ENCODE data around the gene BCAR1. TPM values are rescaled to one million over a fixed set of nuclear protein-coding genes. Genes with fewer than 3 reads are reported as not detected.
A peak's percentile ranks its signal among the peaks of the same experiment; 100 is the strongest.

BCAR1 gene
- total RNA-seq, 4 donors from 2014 or later = 34.6 to 63.7 (median 37.0) TPM

DNA sequence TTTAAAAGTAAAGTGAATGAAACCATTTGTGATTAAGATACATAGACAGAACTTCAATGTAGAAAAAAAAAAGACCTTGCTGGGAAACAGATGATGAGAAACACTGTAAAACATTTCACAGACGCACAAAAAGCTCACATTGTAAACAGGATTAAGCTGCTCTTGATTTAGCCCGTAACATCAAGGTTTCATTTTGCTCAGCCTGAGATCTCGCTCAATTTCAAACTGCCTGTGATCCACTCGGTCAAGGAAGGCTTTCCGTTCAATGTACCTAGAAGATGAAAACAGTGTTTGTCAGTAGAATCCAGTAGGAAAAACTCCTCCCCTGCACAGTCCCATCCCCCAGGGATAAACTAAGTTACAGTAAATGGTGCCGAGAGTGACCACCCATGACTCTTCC lies 42.3 kb upstream of the BCAR1 start:
- 35 to 46% methylated on average over 5 to 6 of the region's 6 CpGs for WGBS, 2 donors (ENCODE audit: low coverage in 1 of 2)
- no peaks in the 10 kb centered on the region for H3K27me3 ChIP-seq
- peaks cover 0 to 22% (median 0%) of the 10 kb centered on the region in 3 donors for H3K4me1 ChIP-seq
- H3K27ac ChIP-seq = peak overlapping the region in 3 of 4 donors; percentile 44 to 46 (median 46)
- no peaks in the 10 kb centered on the region for H3K9me3 ChIP-seq
- H3K36me3 ChIP-seq = peaks cover 0 to 65% of the 10 kb centered on the region in 2 donors
- no peak for ATAC-seq
- H3K4me3 ChIP-seq = no peak overlapping the region
- TF ChIP-seq, protein P1, sequence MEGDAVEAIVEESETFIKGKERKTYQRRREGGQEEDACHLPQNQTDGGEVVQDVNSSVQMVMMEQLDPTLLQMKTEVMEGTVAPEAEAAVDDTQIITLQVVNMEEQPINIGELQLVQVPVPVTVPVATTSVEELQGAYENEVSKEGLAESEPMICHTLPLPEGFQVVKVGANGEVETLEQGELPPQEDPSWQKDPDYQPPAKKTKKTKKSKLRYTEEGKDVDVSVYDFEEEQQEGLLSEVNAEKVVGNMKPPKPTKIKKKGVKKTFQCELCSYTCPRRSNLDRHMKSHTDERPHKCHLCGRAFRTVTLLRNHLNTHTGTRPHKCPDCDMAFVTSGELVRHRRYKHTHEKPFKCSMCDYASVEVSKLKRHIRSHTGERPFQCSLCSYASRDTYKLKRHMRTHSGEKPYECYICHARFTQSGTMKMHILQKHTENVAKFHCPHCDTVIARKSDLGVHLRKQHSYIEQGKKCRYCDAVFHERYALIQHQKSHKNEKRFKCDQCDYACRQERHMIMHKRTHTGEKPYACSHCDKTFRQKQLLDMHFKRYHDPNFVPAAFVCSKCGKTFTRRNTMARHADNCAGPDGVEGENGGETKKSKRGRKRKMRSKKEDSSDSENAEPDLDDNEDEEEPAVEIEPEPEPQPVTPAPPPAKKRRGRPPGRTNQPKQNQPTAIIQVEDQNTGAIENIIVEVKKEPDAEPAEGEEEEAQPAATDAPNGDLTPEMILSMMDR (IDR thresholded peaks at IDR 0.05) = no peak
- TF ChIP-seq POLR2A (IDR thresholded peaks at IDR 0.05) (no peak), POLR2AphosphoS5 (IDR thresholded peaks at IDR 0.05) (peak; percentile 49), EP300 (IDR thresholded peaks at IDR 0.05) (no peak)

DNA sequence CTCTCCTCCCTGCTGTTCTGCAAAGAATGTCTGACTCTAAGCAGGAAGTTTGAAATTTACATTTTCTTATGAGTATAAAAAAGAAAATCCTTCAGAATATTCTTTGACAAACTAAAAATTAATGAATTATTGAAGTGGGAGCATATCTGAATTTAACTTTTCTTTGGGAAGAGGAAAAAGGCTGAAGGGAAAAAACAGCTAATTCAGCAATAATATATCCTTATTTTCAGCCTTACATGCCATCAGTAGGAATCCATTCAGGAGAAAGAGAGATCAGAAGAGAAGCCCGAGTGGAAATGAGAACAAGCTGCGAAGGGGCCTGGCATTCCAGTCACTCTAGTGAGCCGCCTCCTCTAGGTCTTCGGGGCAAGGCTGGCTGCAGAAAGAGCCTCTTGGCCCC lies 41.7 kb upstream of the BCAR1 start:
- peaks cover 0 to 25% (median 0%) of the 10 kb centered on the region in 3 donors for H3K4me1 ChIP-seq

DNA sequence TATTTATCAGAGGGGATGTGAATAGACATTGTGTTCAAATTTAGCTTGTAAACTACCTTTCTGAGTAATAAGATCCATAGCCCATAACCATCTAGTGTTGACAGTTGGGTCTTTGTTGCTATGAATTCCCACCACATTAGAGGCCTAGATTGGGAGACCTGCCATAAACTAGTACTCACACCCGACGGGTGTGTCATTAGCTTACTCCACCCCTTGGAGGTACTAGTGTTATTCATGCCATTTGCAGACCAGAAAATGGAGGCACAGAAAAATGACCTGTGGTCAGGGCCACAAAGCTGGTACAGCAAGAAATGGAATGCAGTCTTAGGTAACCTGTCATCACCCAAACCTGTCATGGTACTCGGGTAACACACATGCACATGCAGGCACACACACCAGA lies 41.3 kb upstream of the BCAR1 start:
- Histone ChIP-seq H3K9me3 (no peaks in the 10 kb centered on the region), H3K27me3 (no peaks in the 10 kb centered on the region), H3K27ac (peak overlapping the region in 1 of 4 donors; percentile 46), H3K4me3 (no peak overlapping the region), H3K4me1 (peaks cover 0 to 25% (median 0%) of the 10 kb centered on the region in 3 donors), H3K36me3 (peaks cover 0 to 61% of the 10 kb centered on the region in 2 donors)
- TF ChIP-seq POLR2A (IDR thresholded peaks at IDR 0.05) (no peak), EP300 (IDR thresholded peaks at IDR 0.05) (no peak), POLR2AphosphoS5 (IDR thresholded peaks at IDR 0.05) (no peak)
- TF ChIP-seq, protein P1 (IDR thresholded peaks at IDR 0.05) = no peak
- ATAC-seq = no peak
- 62 to 100% methylated on average over 1 to 3 of the region's 3 CpGs for WGBS, 2 donors (ENCODE audit: low coverage in 1 of 2)

More for the DNA sequence above, 41.7 kb upstream of the BCAR1 start:
- no peak for ATAC-seq
- Histone ChIP-seq H3K4me3 (no peak overlapping the region), H3K27me3 (no peaks in the 10 kb centered on the region), H3K36me3 (peaks cover 0 to 59% of the 10 kb centered on the region in 2 donors), H3K9me3 (no peaks in the 10 kb centered on the region), H3K27ac (peak overlapping the region in 3 of 4 donors; percentile 44 to 60 (median 46))
- no peak for TF ChIP-seq POLR2AphosphoS5 (IDR thresholded peaks at IDR 0.05)
- no peak for TF ChIP-seq EP300 (IDR thresholded peaks at IDR 0.05)
- no peak for TF ChIP-seq POLR2A (IDR thresholded peaks at IDR 0.05)
- TF ChIP-seq, protein P1 (IDR thresholded peaks at IDR 0.05) = no peak
- WGBS, 2 donors (ENCODE audit: low coverage in 1 of 2) = 75 to 87% methylated on average over 3 to 4 of the region's 4 CpGs

DNA sequence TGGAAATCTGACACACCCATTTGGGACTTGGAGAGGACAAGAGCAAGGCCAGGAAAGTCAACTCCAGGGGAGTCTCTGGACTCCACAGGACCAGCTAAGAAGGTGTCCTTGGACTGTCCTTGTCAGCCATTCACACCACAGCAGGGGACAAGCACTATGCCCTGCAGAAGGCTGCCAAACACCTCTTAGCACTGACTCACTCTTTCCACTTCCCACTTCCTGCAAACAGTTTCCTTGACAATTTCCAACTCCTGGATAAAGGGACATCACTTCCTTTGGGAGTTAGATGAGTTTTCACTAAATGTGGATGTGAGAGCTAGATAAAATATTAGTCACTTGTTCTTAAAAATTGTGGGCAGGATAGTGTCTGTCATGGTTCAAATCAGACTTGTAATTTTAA lies 37.8 kb upstream of the BCAR1 start:
- peak overlapping the region in 2 of 4 donors; percentile 12 to 40 for H3K27ac ChIP-seq
- no peaks in the 10 kb centered on the region for H3K9me3 ChIP-seq
- H3K4me3 ChIP-seq = no peak overlapping the region
- H3K27me3 ChIP-seq = no peaks in the 10 kb centered on the region
- peaks cover 0 to 18% (median 0%) of the 10 kb centered on the region in 3 donors for H3K4me1 ChIP-seq
- peaks cover 0 to 57% of the 10 kb centered on the region in 2 donors for H3K36me3 ChIP-seq
- TF ChIP-seq POLR2A (IDR thresholded peaks at IDR 0.05) (no peak), POLR2AphosphoS5 (IDR thresholded peaks at IDR 0.05) (peak; percentile 42), EP300 (IDR thresholded peaks at IDR 0.05) (no peak)
- ATAC-seq = peak; percentile 48

DNA sequence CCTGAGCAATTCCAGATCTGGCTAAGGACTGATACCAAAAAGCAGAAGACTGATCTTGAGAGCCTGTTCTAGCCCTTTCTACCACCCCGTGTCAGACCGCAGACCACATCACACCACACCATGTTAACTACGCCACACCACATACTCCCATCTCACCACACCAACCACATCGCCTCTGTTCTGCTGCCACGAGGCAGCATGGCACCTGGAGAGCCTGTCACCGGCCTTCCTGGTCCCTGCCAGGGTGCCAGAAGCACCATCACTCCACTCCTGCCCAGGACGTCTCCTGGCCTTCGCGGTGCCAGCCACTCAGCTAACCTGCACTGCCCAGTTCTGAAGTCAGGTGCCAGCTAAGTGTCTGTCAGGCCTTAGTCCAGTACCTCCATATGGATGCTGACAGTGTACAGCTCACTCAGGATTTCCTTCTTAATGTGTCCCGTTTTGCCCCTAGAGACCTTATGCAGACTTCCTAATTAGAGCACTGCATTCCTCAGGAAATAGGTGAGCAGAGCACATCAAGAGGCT lies 37.2 kb upstream of the BCAR1 start:
- Histone ChIP-seq H3K27me3 (no peaks in the 10 kb centered on the region), H3K4me1 (peaks cover 0 to 18% (median 0%) of the 10 kb centered on the region in 3 donors), H3K36me3 (peaks cover 0 to 54% of the 10 kb centered on the region in 2 donors), H3K9me3 (no peaks in the 10 kb centered on the region), H3K4me3 (no peak overlapping the region), H3K27ac (peak overlapping the region in 2 of 4 donors; percentile 12 to 40)
- WGBS, 2 donors (ENCODE audit: low coverage in 1 of 2) = 77% methylated on average over 3 to 4 of the region's 10 CpGs
- peak; percentile 35 for ATAC-seq
- TF ChIP-seq, protein P1 (IDR thresholded peaks at IDR 0.05) = no peak
- TF ChIP-seq POLR2AphosphoS5 (IDR thresholded peaks at IDR 0.05) = no peak
- no peak for TF ChIP-seq POLR2A (IDR thresholded peaks at IDR 0.05)
- TF ChIP-seq EP300 (IDR thresholded peaks at IDR 0.05) = no peak
